GM23248 (cell line): Measurements from ENCODE around the gene FAM83D. TPM values are rescaled to one million over a fixed set of nuclear protein-coding genes. Genes with fewer than 3 reads are reported as not detected.

Experiments used
- DNase-seq: peaks from one replicate; pipeline ENCODE4 v3.0.0-alpha.2; 2015
- H2AFZ ChIP-seq: fragments of 200-600 bp; sonication (generic); 2 replicates; pipeline ENCODE4 v1.6.1; 2016; ENCODE audit warnings: antibody characterized with exemption
- H3F3A ChIP-seq: fragments of 200-600 bp; sonication (generic); 2 replicates; pipeline ENCODE4 v1.6.1; 2016; ENCODE audit warnings: mild to moderate bottlenecking, antibody characterized with exemption, mixed run types; ENCODE audit not compliant: insufficient read depth
- H3K27ac ChIP-seq: fragments of 200-600 bp; sonication (generic); 2 replicates; pipeline ENCODE4 v1.5.1; 2016; ENCODE audit warnings: mild to moderate bottlenecking
- H3K27me3 ChIP-seq: fragments of 200-600 bp; sonication (generic); replicated peaks from 2 replicates; pipeline ENCODE4 v1.6.1; 2016; ENCODE audit warnings: mild to moderate bottlenecking; ENCODE audit not compliant: insufficient read depth
- H3K36me3 ChIP-seq: fragments of 200-600 bp; sonication (generic); 2 replicates; pipeline ENCODE4 v1.6.1; 2016; ENCODE audit warnings: low read depth, mild to moderate bottlenecking
- H3K4me1 ChIP-seq: fragments of 200-600 bp; sonication (generic); 2 replicates; pipeline ENCODE4 v1.6.1; 2016; ENCODE audit warnings: mild to moderate bottlenecking; ENCODE audit not compliant: insufficient read depth
- H3K4me2 ChIP-seq: fragments of 200-600 bp; sonication (generic); one replicate; pipeline ENCODE4 v1.6.1; 2016; ENCODE audit warnings: mild to moderate bottlenecking; ENCODE audit not compliant: unreplicated experiment
- H3K4me3 ChIP-seq: fragments of 200-600 bp; sonication (generic); 2 replicates; pipeline ENCODE4 v1.5.1; 2016; ENCODE audit warnings: mild to moderate bottlenecking
- H3K79me2 ChIP-seq: fragments of 200-600 bp; sonication (generic); 2 replicates; pipeline ENCODE4 v1.6.1; 2016; ENCODE audit warnings: mild to moderate bottlenecking; ENCODE audit not compliant: insufficient read depth
- H3K9ac ChIP-seq: fragments of 200-600 bp; sonication (generic); 2 replicates; pipeline ENCODE4 v1.6.1; 2016; ENCODE audit warnings: mild to moderate bottlenecking
- H3K9me2 ChIP-seq: fragments of 200-600 bp; sonication (generic); 2 replicates; pipeline ENCODE4 v1.6.1; 2016; ENCODE audit warnings: mixed run types, mild to moderate bottlenecking, moderate library complexity; ENCODE audit not compliant: insufficient read depth
- H3K9me3 ChIP-seq: fragments of 200-600 bp; sonication (generic); one replicate; pipeline ENCODE4 v1.6.1; 2017; ENCODE audit warnings: low read depth
- H4K20me1 ChIP-seq: fragments of 200-600 bp; sonication (generic); 2 replicates; pipeline ENCODE4 v1.6.0; 2016; ENCODE audit not compliant: insufficient read depth
- EZH2 ChIP-seq: fragments of 200-600 bp; sonication (generic); IDR thresholded peaks from 2 replicates; pipeline ENCODE4 v1.6.1; 2018; ENCODE audit warnings: antibody characterized with exemption, mild to moderate bottlenecking; ENCODE audit not compliant: insufficient read depth, poor library complexity, severe bottlenecking
- EZH2phosphoT487 ChIP-seq: fragments of 200-600 bp; sonication (generic); IDR thresholded peaks from 2 replicates; pipeline ENCODE4 v1.6.1; 2018; ENCODE audit warnings: antibody characterized with exemption, moderate library complexity, mild to moderate bottlenecking, low read depth; ENCODE audit not compliant: insufficient read depth
- WGBS, 2 experiments: methylation state at CpG; one replicate each; pipeline ENCODE4 v1.1.6; 2015 to 2017; ENCODE audit warnings: low lambda C conversion rate in 2 of 2, low coverage in 1 of 2; ENCODE audit errors: missing lambda C conversion rate in 2 of 2; 5-methylcytosine and 5-hydroxymethylcytosine counted together
- in situ Hi-C: fragments of 300-500 bp; cut with MboI; formaldehyde crosslinking; loops from 2 replicates; pipeline ENCODE4 v1.15.0; 2020
- polyA plus RNA-seq: library from polyadenylated mRNA; unstranded; fragments of >200 nt; fragmentation: Nextera tagmentation; extraction: Ambion mirVana; gene quantifications from 2 replicates; pipeline ENCODE4 v1.2.1, GENCODE V29; 2016
- total RNA-seq: library from RNA; depleted of rRNA; stranded (reverse); fragments of >200 nt; shearing (Covaris generic); gene quantifications from 2 replicates; pipeline ENCODE4 v1.2.3, GENCODE V29; 2014

Gene FAM83D
- total and polyA plus RNA-seq, 2 experiments from 2014 or later = 11.4 to 18.2 TPM

DNA sequence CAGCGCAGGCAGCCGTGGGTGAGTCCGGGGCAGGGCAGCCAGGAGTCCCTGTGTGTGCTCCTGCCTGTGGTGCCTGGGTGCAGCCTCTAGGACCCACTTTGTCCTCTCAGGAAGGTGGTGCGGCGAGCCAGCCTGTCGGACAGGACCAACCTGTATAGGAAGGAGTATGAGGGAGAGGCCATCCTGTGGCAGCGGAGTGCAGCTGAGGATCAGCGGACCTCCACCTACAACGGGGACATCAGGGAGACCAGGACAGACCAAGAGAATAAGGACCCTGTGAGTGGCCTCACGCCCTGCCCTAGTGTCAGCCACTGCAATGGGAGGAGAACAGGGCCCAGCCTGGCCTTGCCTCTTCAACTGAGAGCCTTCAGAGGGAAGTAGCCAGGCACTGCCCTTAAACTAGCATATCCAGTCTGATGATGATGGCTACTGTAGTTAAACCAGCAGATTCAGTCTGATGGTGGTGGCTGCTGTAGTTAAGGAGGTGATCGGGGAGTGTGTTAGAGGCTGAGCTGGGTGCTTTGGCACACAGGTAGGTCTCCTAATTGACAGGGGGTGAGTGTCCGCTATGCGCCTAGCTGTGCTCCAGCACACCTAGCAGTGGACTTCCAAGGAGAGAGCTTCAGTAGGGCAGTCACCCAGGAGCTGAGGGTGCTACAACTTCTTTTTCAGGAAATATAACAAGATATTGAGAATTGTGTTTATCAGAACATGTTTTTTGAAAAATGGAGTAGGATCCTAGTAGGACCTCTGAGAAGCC lies 18.1 kb upstream of the FAM83D start:
- in situ Hi-C loops = loop anchor here (10.0 kb wide), 1 partner anchor 263 kb away; no protein-coding TSS in a partner anchor
- 63 to 73% methylated on average over 13 of the region's 13 CpGs for WGBS, 2 experiments
- no peaks in the 10 kb centered on the region for H3K36me3 ChIP-seq

DNA sequence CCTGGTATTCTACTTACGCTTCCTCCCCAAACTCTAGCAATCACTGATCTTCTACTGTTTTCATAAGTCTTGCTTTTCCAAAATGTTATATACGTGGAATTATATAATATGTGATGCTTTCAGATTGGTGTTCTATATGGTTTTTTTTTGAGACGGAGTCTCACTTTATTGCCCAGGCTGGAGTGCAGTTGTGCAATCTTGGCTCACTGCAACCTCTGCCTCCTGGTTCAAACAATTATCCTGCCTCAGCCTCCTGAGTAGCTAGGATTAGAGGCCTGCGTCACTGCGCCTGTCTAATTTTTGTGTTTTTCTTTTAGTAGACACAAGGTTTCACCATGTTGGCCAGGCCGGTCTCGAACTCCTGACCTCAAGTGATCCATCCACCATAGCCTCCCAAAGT lies 10.9 kb upstream of the FAM83D start:
- Histone ChIP-seq H3K9ac (no peak overlapping the region), H3K4me1 (no peaks in the 10 kb centered on the region), H3K36me3 (no peaks in the 10 kb centered on the region), H2AFZ (no peak overlapping the region), H3K27me3 (peaks cover 31% of the 10 kb centered on the region), H3K9me2 (no peaks in the 10 kb centered on the region), H3F3A (no peaks in the 10 kb centered on the region), H3K4me3 (no peak overlapping the region), H3K27ac (no peak overlapping the region), H3K9me3 (no peaks in the 10 kb centered on the region), H4K20me1 (no peaks in the 10 kb centered on the region), H3K4me2 (no peak overlapping the region), H3K79me2 (no peaks in the 10 kb centered on the region)
- WGBS, 2 experiments = 72% methylated on average over 7 of the region's 7 CpGs
- TF ChIP-seq EZH2 = no peak
- no peak for TF ChIP-seq EZH2phosphoT487
- DNase-seq = no peak
- in situ Hi-C loops = no loop called here

More for the DNA sequence above, 18.1 kb upstream of the FAM83D start:
- Histone ChIP-seq H3K27me3 (peaks cover 10% of the 10 kb centered on the region), H3K9me2 (no peaks in the 10 kb centered on the region), H3K9me3 (no peaks in the 10 kb centered on the region), H3F3A (no peaks in the 10 kb centered on the region), H3K4me1 (no peaks in the 10 kb centered on the region), H3K79me2 (no peaks in the 10 kb centered on the region), H3K4me3 (no peak overlapping the region), H4K20me1 (no peaks in the 10 kb centered on the region), H3K4me2 (no peak overlapping the region), H3K9ac (no peak overlapping the region), H2AFZ (no peak overlapping the region), H3K27ac (no peak overlapping the region)
- TF ChIP-seq EZH2phosphoT487 (no peak), EZH2 (no peak)
- DNase-seq = no peak

DNA sequence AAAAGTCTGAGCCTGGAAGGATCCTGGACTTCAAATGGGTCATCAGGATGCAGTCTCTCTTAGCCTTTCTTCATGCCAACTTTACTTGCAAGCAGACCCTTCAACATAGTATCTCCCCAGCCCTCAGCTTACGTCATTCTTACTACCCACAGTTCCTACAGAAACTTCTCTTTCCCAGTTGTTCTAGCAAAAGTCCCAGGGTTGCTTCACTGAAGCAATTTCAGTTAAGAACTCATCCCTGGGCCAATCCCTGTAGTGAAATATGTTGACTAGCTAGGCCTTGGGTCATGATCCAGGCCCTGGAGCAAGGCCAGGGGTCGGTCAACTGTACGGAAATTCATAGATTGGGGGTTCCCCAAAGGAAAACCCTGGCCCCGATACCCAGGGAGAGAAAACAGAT lies 8.6 kb upstream of the FAM83D start:
- WGBS, 2 experiments = 56 to 61% methylated on average over 4 of the region's 4 CpGs
- in situ Hi-C loops = no loop called here
- H3F3A ChIP-seq = no peaks in the 10 kb centered on the region
- no peaks in the 10 kb centered on the region for H4K20me1 ChIP-seq
- no peaks in the 10 kb centered on the region for H3K79me2 ChIP-seq
- H3K9me2 ChIP-seq = no peaks in the 10 kb centered on the region
- no peak overlapping the region for H3K4me3 ChIP-seq
- H2AFZ ChIP-seq = no peak overlapping the region
- H3K27me3 ChIP-seq = peaks cover 47% of the 10 kb centered on the region
- H3K4me1 ChIP-seq = no peaks in the 10 kb centered on the region
- H3K9ac ChIP-seq = no peak overlapping the region
- H3K36me3 ChIP-seq = no peaks in the 10 kb centered on the region
- TF ChIP-seq EZH2 = no peak
- no peak for TF ChIP-seq EZH2phosphoT487
- H3K9me3 ChIP-seq = no peaks in the 10 kb centered on the region
- no peak overlapping the region for H3K27ac ChIP-seq
- no peak overlapping the region for H3K4me2 ChIP-seq
- no peak for DNase-seq

DNA sequence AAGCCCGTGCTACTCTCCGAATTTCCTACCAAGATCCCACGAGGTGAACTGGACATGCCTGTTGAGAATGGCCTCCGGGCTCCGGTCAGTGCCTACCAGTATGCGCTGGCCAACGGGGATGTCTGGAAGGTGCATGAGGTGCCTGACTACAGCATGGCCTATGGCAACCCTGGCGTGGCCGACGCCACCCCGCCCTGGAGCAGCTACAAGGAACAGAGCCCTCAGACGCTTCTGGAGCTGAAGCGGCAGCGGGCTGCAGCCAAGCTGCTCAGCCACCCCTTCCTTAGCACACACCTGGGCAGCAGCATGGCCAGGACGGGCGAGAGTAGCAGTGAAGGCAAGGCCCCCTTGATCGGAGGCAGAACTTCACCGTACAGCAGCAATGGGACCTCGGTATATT lies 8.0 kb upstream of the FAM83D start:
- Histone ChIP-seq H2AFZ (no peak overlapping the region), H3K27ac (no peak overlapping the region), H4K20me1 (no peaks in the 10 kb centered on the region), H3K27me3 (peaks cover 47% of the 10 kb centered on the region), H3K4me2 (no peak overlapping the region), H3K36me3 (no peaks in the 10 kb centered on the region), H3K4me3 (no peak overlapping the region), H3K9ac (no peak overlapping the region), H3K9me2 (no peaks in the 10 kb centered on the region), H3K4me1 (no peaks in the 10 kb centered on the region), H3K79me2 (no peaks in the 10 kb centered on the region), H3F3A (no peaks in the 10 kb centered on the region), H3K9me3 (no peaks in the 10 kb centered on the region)
- 66 to 69% methylated on average over 17 to 19 of the region's 19 CpGs for WGBS, 2 experiments
- TF ChIP-seq EZH2 = no peak
- no peak for TF ChIP-seq EZH2phosphoT487
- in situ Hi-C loops = no loop called here
- DNase-seq = no peak
